B cell (primary cell): ENCODE measurements around the gene TUBE1. TPM values are rescaled to one million over a fixed set of nuclear protein-coding genes. Genes with fewer than 3 reads are reported as not detected.

Source experiments
- ATAC-seq: fragments of 200-7000 bp; cut with Tn5 transposase; one replicate; pipeline ENCODE4 v1.10.0; 2021; ENCODE audit warnings: low read depth, mild to moderate bottlenecking, moderate number of reproducible peaks, moderate library complexity
- CTCF ChIA-PET: fragments of 350-600 bp; sonication (Branson Sonifier 250); formaldehyde crosslinking; loops from one replicate; lab custom pipeline; 2021; ENCODE audit warnings: antibody characterized with exemption, inconsistent platforms; lab: Charles Lee
- POLR2A ChIA-PET: fragments of 350-600 bp; sonication (Branson Sonifier 250); formaldehyde crosslinking; loops from one replicate; lab custom pipeline; 2021; ENCODE audit warnings: antibody characterized with exemption; lab: Charles Lee
- DNase-seq: peaks from one replicate; pipeline ENCODE4 v3.0.0; 2013
- H2AFZ ChIP-seq: 2 replicates; pipeline ENCODE4 v1.6.1; 2012; ENCODE audit warnings: mild to moderate bottlenecking, low read depth, low read length; ENCODE audit not compliant: insufficient read depth, poor library complexity, severe bottlenecking
- H3K27ac ChIP-seq, 2 donors: 1 replicate in 1 of 2; 2 replicates in 1 of 2; pipeline ENCODE4 v1.5.1; 2012 to 2013; ENCODE audit warnings: low read length in 2 of 2, mild to moderate bottlenecking in 2 of 2, moderate library complexity in 1 of 2
- H3K27me3 ChIP-seq, 4 experiments: fragments of 200-600 bp in 1 of 4; sonication (generic) in 1 of 4; replicated peaks in 1 of 4; 1 replicate in 2 of 4; 2 replicates in 2 of 4; pipeline versions ENCODE4 v1.6.1 to v1.7.0; 2013 to 2016; ENCODE audit warnings: low read length in 3 of 4, mild to moderate bottlenecking in 2 of 4, mixed read lengths in 1 of 4, moderate library complexity in 1 of 4; ENCODE audit not compliant: insufficient read depth in 4 of 4, control insufficient read depth in 3 of 4; ENCODE audit errors: control extremely low read depth in 1 of 4
- H3K36me3 ChIP-seq, 2 experiments: replicated peaks in 1 of 2; 1 replicate in 1 of 2; 2 replicates in 1 of 2; pipeline versions ENCODE4 v1.6.1 to v1.7.1; 2013; ENCODE audit warnings: low read length in 1 of 2; ENCODE audit not compliant: insufficient read depth in 2 of 2, control insufficient read depth in 1 of 2; ENCODE audit errors: control extremely low read depth in 1 of 2, extremely low read depth in 1 of 2
- H3K4me1 ChIP-seq, 2 donors: fragments of 200-600 bp in 1 of 2; sonication (generic) in 1 of 2; 1 replicate in 1 of 2; 2 replicates in 1 of 2; pipeline versions ENCODE4 v1.5.1 to v1.6.1; 2013 to 2017; ENCODE audit warnings: low read length in 2 of 2; ENCODE audit not compliant: control insufficient read depth in 2 of 2, insufficient read depth in 2 of 2
- H3K4me2 ChIP-seq: replicated peaks from 2 replicates; pipeline ENCODE3; 2012; ENCODE audit warnings: mild to moderate bottlenecking, low read depth, low read length; ENCODE audit not compliant: poor library complexity, severe bottlenecking
- H3K4me3 ChIP-seq, 5 experiments: fragments of 200-600 bp in 1 of 5; sonication (generic) in 1 of 5; 1 replicate in 3 of 5; 2 replicates in 2 of 5; pipeline versions ENCODE4 v1.5.1 to v1.7.0; 2011 to 2016; ENCODE audit warnings: low read length in 4 of 5, mild to moderate bottlenecking in 4 of 5, low read depth in 2 of 5, control low read depth in 1 of 5, moderate library complexity in 1 of 5; ENCODE audit not compliant: insufficient read depth in 1 of 5; ENCODE audit errors: control extremely low read depth in 1 of 5, extremely low read depth in 1 of 5
- H3K79me2 ChIP-seq: fragments of 200-600 bp; sonication (generic); one replicate; pipeline ENCODE4 v1.6.0; 2016; ENCODE audit warnings: low read length; ENCODE audit not compliant: control insufficient read depth, insufficient read depth
- H3K9ac ChIP-seq: fragments of 200-600 bp; sonication (generic); 2 replicates; pipeline ENCODE4 v1.6.1; 2017; ENCODE audit warnings: mild to moderate bottlenecking, low read length, moderate library complexity
- H3K9me3 ChIP-seq, 3 donors: one replicate each; pipeline versions ENCODE4 v1.6.1 to v1.7.1; 2013; ENCODE audit warnings: low read length in 2 of 3; ENCODE audit not compliant: control insufficient read depth in 2 of 3, insufficient read depth in 1 of 3; ENCODE audit errors: control extremely low read depth in 1 of 3
- H4K20me1 ChIP-seq: 2 replicates; pipeline ENCODE4 v1.6.0; 2012; ENCODE audit warnings: mild to moderate bottlenecking, low read length; ENCODE audit not compliant: insufficient read depth, control insufficient read depth, poor library complexity, severe bottlenecking
- H3K27ac Mint-ChIP-seq: one replicate; pipeline ENCODE4 v1.8.0; 2021; ENCODE audit warnings: mixed read lengths
- H3K27me3 Mint-ChIP-seq: one replicate; pipeline ENCODE4 v1.8.0; 2021; ENCODE audit warnings: mixed read lengths
- H3K4me1 Mint-ChIP-seq: one replicate; pipeline ENCODE4 v1.8.0; 2021; ENCODE audit warnings: mixed read lengths
- H3K4me3 Mint-ChIP-seq: one replicate; pipeline ENCODE4 v1.8.0; 2021; ENCODE audit warnings: mixed read lengths
- H3K9me3 Mint-ChIP-seq: one replicate; pipeline ENCODE4 v1.8.0; 2022; ENCODE audit warnings: mixed read lengths; ENCODE audit not compliant: insufficient read depth
- EZH2 ChIP-seq: IDR thresholded peaks from 2 replicates; pipeline ENCODE4 v1.6.1; 2012; ENCODE audit warnings: borderline replicate concordance, low read depth, mild to moderate bottlenecking, moderate library complexity, low read length; ENCODE audit not compliant: insufficient read depth, poor library complexity, severe bottlenecking
- WGBS: methylation state at CpG from one replicate; pipeline ENCODE4 v1.1.5; 2013; ENCODE audit warnings: missing lambda C conversion rate; ENCODE audit not compliant: insufficient coverage; 5-methylcytosine and 5-hydroxymethylcytosine counted together
- intact Hi-C: fragments of 100-400 bp; cut with micrococcal nuclease; formaldehyde crosslinking; loops from one replicate; pipeline ENCODE4 v1.10.0; 2022
- polyA plus RNA-seq: library from polyadenylated mRNA; depleted of rRNA; stranded (reverse); fragments of >200 nt; gene quantifications from 2 replicates; pipeline ENCODE4 v1.2.3, GENCODE V29; 2012
- total RNA-seq, 2 donors: library from RNA; stranded (reverse); fragments of 120-200 nt in 1 of 2; gene quantifications; 1 replicate in 1 of 2; 2 replicates in 1 of 2; pipeline versions ENCODE4 v1.2.3 to v1.2.4, GENCODE V29; 2013 to 2022
- TF ChIP-seq, protein P1 (sequence below): fragments of 200-600 bp; IDR thresholded peaks from one replicate; pipeline ENCODE4 v1.8.0; 2022; ENCODE audit warnings: antibody characterized with exemption, mild to moderate bottlenecking

The TUBE1 gene
- total and polyA plus RNA-seq, 2 donors (not counting 1 experiment from before 2014, with no cell fraction given): 14.3 to 24.5 TPM

GRCh38 chr6:112027942-112028674, 59.2 kb downstream of the TUBE1 start:
- Histone ChIP-seq H3K9me3 (peaks cover 0 to 8% (median 4%) of the 10 kb centered on the region in 3 donors), H2AFZ (peak overlapping the region; percentile 1), H3K9ac (no peak overlapping the region), H3K36me3 (no peaks in the 10 kb centered on the region), H4K20me1 (no peaks in the 10 kb centered on the region), H3K27me3 (no peaks in the 10 kb centered on the region), H3K4me1 (peaks cover 10 to 13% of the 10 kb centered on the region in 2 donors), H3K27ac (no peak overlapping the region), H3K4me2 (peak overlapping the region; percentile 37), H3K4me3 (no peak overlapping the region), H3K79me2 (no peaks in the 10 kb centered on the region)
- ChIA-PET CTCF (interaction anchor here (0.7 to 3.6 kb wide), 14 partner anchors 11 to 319 kb away, joined by 3 to 38 read pairs (median 4); no protein-coding TSS in a partner anchor), POLR2A (no interaction called here)
- Mint-ChIP-seq H3K4me3 (no peak overlapping the region), H3K27ac (no peak overlapping the region), H3K27me3 (peaks cover 6% of the 10 kb centered on the region), H3K9me3 (peaks cover 9% of the 10 kb centered on the region), H3K4me1 (peaks cover 16% of the 10 kb centered on the region)
- DNase-seq (peak; percentile 23), ATAC-seq (no peak)
- WGBS: no CpG with 5 or more reads among the region's 3 CpGs
- intact Hi-C loops: no loop called here
- TF ChIP-seq EZH2: no peak
- TF ChIP-seq, protein P1, sequence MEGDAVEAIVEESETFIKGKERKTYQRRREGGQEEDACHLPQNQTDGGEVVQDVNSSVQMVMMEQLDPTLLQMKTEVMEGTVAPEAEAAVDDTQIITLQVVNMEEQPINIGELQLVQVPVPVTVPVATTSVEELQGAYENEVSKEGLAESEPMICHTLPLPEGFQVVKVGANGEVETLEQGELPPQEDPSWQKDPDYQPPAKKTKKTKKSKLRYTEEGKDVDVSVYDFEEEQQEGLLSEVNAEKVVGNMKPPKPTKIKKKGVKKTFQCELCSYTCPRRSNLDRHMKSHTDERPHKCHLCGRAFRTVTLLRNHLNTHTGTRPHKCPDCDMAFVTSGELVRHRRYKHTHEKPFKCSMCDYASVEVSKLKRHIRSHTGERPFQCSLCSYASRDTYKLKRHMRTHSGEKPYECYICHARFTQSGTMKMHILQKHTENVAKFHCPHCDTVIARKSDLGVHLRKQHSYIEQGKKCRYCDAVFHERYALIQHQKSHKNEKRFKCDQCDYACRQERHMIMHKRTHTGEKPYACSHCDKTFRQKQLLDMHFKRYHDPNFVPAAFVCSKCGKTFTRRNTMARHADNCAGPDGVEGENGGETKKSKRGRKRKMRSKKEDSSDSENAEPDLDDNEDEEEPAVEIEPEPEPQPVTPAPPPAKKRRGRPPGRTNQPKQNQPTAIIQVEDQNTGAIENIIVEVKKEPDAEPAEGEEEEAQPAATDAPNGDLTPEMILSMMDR: no peak

DNA sequence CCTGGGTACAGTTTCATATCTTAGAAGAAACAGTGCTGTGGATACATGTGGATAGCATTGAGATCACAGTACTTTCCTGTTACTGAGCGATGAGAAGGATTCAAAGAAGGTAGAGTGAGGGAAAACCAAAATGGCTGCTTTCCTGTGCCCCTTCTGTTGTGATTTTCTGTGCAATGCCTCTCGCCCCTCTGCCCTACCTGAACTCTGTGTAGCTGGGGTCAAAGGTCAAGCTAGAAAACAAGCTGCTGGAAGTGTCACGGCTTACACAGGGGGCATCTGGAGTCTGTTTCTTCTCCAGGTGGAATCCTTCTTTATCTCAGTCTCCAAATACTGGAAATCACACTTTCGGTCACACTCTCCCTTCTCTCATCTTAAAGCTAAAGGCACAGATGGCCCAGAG, 60.3 kb downstream of the TUBE1 start:
- POLR2A ChIA-PET: no interaction called here
- Histone ChIP-seq H3K4me1 (peaks cover 10 to 13% of the 10 kb centered on the region in 2 donors), H3K4me2 (no peak overlapping the region), H3K36me3 (no peaks in the 10 kb centered on the region), H2AFZ (no peak overlapping the region), H4K20me1 (no peaks in the 10 kb centered on the region), H3K27ac (no peak overlapping the region), H3K27me3 (no peaks in the 10 kb centered on the region), H3K4me3 (no peak overlapping the region), H3K9me3 (peaks cover 0 to 8% (median 4%) of the 10 kb centered on the region in 3 donors), H3K9ac (no peak overlapping the region), H3K79me2 (no peaks in the 10 kb centered on the region)
- intact Hi-C loops: no loop called here
- CTCF ChIA-PET: interaction anchor here (1.4 to 3.6 kb wide), 2 partner anchors 16 to 317 kb away, joined by 8 to 38 read pairs; no protein-coding TSS in a partner anchor
- ATAC-seq (no peak), DNase-seq (no peak)
- no peak overlapping the region for H3K4me3 Mint-ChIP-seq
- no peaks in the 10 kb centered on the region for H3K27me3 Mint-ChIP-seq
- no peak for TF ChIP-seq EZH2
- TF ChIP-seq, protein P1: no peak
- peaks cover 9% of the 10 kb centered on the region for H3K9me3 Mint-ChIP-seq
- H3K27ac Mint-ChIP-seq: no peak overlapping the region
- H3K4me1 Mint-ChIP-seq: peaks cover 16% of the 10 kb centered on the region
- 95% methylated on average over 2 of the region's 4 CpGs for WGBS
